ENCODE data around the gene CHST3.
"Not testable (repeated sequence)": the region's sequence is repeated elsewhere in the genome, so short reads cannot be mapped to it uniquely, and the experiment has no call there.

- TF ChIP-seq POLR2A (IDR thresholded peaks at IDR 0.05); POLR2AphosphoS5 (IDR thresholded peaks at IDR 0.05; ENCODE audit: insufficient read depth in 1 of 2, low read depth in 1 of 2); CTCF (IDR thresholded peaks at IDR 0.05): not testable (repeated sequence)
Observed at GRCh38 chr10:71977614-71977903, 13.4 kb downstream of the CHST3 start.
